ENCODE data around the gene IL1F10. TPM values are rescaled to one million over a fixed set of nuclear protein-coding genes. Genes with fewer than 3 reads are reported as not detected.

The IL1F10 gene, protein sequence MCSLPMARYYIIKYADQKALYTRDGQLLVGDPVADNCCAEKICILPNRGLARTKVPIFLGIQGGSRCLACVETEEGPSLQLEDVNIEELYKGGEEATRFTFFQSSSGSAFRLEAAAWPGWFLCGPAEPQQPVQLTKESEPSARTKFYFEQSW
- total RNA-seq (2022; extraction: Qiagen RNA extraction), result not detected in 5 replicates

DNA sequence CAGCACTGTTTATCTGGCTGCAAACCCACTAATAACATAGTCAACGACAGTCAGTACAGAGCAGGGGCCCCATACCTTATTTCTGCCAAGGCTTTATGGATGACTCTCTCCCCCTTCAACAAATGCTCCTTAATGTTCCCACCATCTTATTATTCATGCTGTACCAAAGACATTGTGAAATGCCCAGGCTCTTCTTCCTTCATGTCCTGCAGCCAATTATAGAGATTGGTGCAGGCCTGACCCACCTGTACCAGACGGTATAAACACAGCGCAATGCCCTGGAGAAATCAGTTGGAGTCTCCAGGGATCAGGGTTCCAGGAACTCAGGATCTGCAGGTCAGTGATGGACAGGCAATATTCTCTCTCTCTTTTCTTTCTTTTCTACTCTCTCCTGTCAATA is at the start of gene IL1F10:
TSS of gene IL1F10 (plus strand) at position 290 of the 400 bp plus-strand sequence. CDS start 4,769 bp downstream, outside the sequence.

DNA sequence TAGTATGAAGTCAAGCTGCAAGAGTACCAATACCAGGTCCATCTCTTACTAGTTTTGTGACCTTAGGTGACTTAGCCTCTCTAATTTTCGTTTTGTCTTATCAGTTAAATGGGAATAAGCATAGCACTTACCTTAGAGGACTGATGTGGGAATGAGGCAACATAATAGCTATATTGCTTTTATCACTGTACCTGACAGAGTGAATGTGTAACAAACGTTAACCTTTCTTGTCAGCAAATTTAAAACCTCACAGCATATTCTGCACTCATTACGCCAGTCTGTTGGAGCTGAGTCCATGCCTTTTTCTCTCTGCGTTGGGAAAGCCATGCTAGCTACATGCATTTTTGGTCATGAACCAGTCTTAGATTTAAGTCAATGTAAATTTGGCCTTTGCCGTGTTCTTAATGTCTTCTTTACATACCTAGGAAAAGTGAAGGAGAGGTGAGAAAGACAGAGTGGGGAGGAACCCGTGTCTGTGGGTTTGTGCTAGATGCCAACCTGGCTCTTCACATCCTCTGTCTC is 15.3 kb upstream of the IL1F10 start, which contains the start of gene IL36B:
TSS of gene IL36B (minus strand) at position 472 of the 522 bp plus-strand sequence.

DNA sequence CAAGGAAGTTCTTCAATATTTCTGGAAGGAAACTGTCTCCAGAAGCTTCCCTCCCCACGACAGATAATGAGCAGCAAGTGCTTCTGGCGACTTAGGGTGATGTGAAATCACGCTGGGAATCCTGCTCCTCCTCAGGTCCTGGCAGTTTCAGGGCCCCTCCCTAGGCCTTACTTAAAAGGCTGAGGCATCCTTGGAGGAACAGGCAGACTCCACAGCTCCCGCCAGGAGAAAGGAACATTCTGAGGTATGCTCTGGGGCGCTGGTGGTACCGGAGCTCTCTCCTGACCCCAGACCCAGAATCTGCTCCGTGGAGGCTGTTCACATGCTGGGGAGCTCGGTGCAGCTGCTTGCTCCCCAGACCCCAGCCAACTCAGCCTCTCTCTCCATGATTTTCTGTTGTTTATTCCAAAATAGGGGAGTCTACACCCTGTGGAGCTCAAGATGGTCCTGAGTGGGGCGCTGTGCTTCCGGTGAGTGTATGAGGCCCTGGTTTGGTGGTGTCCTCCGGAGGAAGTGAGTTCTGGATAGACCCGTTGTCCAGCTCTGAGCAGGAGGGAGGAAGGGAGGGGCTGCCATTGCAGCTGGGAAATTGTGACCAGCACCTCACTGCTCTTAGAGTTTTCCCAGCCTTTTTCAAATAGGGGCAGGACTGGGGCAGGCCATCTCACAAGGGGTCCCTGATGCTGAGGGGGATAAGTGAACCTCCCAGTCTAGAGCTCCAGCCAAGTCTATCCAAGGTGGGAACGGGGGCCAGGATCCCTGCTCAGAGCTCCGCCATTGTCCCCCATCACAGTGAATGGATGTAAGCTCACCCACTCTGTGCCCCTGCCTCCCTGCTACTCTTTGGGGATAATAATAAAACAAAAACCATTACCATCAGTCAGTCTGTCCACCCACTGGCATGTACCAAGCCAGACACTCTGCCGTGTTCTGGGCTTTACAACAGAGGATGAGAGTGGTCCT is 8.5 kb upstream of the IL1F10 start, which contains the start of gene IL36RN:
TSS of gene IL36RN (plus strand) at position 201 of the 963 bp plus-strand sequence. CDS start at position 442, 241 bp downstream.

Other genes with a start within 250 kb of the IL1F10 start
- gene IL1B, start 231.2 kb upstream of the IL1F10 start, total RNA-seq (2022; extraction: Qiagen RNA extraction), result 0.21 to 0.57 TPM (median 0.24 TPM) in 5 replicates
- gene IL37, start 156.8 kb upstream of the IL1F10 start, total RNA-seq (2022; extraction: Qiagen RNA extraction), result not detected in 5 replicates
- not detected in 5 replicates for gene IL36G, start 90.0 kb upstream of the IL1F10 start, total RNA-seq (2022; extraction: Qiagen RNA extraction)
- gene IL36A, start 62.5 kb upstream of the IL1F10 start, total RNA-seq (2022; extraction: Qiagen RNA extraction), result not detected in 5 replicates
- 0.09 to 0.19 TPM in 2 of 5 replicates, not detected in the others for gene IL36B, start 15.1 kb upstream of the IL1F10 start, total RNA-seq (2022; extraction: Qiagen RNA extraction)
- gene IL36RN, start 8.8 kb upstream of the IL1F10 start, total RNA-seq (2022; extraction: Qiagen RNA extraction), result 0.05 to 0.25 TPM (median 0.14 TPM) in 4 of 5 replicates, not detected in the other
- gene IL1RN, start 59.6 kb downstream of the IL1F10 start, total RNA-seq (2022; extraction: Qiagen RNA extraction), result 0.30 to 0.46 TPM (median 0.46 TPM) in 5 replicates
- gene PSD4, start 106.0 kb downstream of the IL1F10 start, total RNA-seq (2022; extraction: Qiagen RNA extraction), result 8.3 to 12.9 TPM (median 10.1 TPM) in 5 replicates
- gene PAX8, start 211.0 kb downstream of the IL1F10 start, total RNA-seq (2022; extraction: Qiagen RNA extraction), result 0.66 to 0.95 TPM (median 0.83 TPM) in 5 replicates